Fibroblast of skin of scalp (primary cell): ENCODE results near the gene PCA3. TPM values are rescaled to one million over a fixed set of nuclear protein-coding genes. Genes with fewer than 3 reads are reported as not detected.
"Not testable (repeated sequence)": the region's sequence is repeated elsewhere in the genome, so short reads cannot be mapped to it uniquely, and the experiment has no call there.

ENCODE experiments used
- DNase-seq: peaks from one replicate; pipeline ENCODE4 v3.0.0-alpha.2; 2013
- polyA plus RNA-seq, 2 experiments: library from polyadenylated mRNA; unstranded; fragments of 120-200 nt; gene quantifications; one replicate each; pipeline ENCODE4 v1.2.1, GENCODE V29; 2013; ENCODE audit not compliant: insufficient read length in 2 of 2

The PCA3 gene
- polyA plus RNA-seq (2013, experiment 1 of 2; ENCODE audit: insufficient read length): 1.2 TPM
- polyA plus RNA-seq (2013, experiment 2 of 2; ENCODE audit: insufficient read length): 0.94 TPM

GRCh38 chr9:76764138-76764537 is at the start of gene PCA3:
Gene PCA3 (plus strand): TSS chr9:76764438.
- no peak for DNase-seq

- no peak for DNase-seq
These were observed 48.1 kb upstream of the PCA3 start for GRCh38 chr9:76716085-76716672.

- DNase-seq: no peak
These were observed 47.1 kb upstream of the PCA3 start for GRCh38 chr9:76717176-76717575.

DNA sequence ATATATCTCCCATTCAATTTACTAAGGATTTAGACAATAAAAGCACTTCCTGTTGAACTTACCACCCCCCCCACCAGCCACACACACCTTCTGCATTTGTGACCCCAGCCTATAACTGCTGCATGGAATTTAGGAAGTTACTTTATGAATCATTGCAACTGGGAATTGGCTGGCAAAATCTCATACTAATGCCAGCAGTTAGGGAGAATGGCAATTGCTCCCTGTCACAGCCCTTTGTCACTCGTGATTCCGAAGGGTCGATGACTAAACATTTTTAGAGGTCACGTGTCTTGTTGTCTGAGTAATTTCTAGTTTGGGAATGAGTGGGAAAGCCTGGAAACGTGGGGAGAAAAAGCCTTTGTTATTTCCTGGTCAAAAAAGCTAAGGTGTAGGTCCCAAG is 46.6 kb upstream of the PCA3 start:
- peak; percentile 29 for DNase-seq

DNA sequence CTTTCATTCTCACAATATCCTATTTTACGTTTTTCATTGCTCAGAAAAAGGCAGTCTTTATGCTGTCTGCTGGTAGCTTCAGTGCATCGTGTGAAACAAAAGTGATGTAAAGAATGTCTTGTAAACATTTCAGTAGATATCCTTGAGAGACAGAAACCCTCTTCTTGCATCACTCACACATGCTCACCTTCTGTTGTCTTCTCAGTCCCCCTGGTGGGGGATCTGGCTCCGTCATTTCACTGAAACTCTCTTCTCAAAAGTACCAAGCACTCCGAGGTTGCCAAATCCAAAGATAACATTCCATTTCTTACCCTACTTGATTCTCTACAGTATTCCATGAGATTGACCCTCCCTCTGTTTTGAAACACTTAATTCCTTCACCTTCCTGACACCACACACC is 46.1 kb upstream of the PCA3 start:
- no peak for DNase-seq

DNA sequence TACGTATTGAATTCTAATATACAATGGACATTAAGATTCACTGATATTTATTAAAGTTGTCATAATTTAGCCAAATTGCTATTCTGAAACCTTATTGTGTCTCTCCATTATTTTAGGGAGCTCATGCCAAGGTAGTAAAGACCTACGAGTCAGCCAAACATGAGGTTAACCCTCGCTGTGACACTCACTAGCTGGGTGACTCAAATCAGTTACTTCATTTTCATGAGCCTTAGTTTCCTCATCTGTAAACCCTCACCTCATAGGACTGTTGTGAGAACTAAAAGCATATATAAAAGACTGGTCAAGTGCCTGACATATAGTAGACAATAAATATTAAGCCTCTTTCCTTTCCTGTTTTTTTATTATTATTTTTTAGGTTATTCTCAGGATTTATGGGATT is 44.0 kb upstream of the PCA3 start:
- DNase-seq: no peak

DNA sequence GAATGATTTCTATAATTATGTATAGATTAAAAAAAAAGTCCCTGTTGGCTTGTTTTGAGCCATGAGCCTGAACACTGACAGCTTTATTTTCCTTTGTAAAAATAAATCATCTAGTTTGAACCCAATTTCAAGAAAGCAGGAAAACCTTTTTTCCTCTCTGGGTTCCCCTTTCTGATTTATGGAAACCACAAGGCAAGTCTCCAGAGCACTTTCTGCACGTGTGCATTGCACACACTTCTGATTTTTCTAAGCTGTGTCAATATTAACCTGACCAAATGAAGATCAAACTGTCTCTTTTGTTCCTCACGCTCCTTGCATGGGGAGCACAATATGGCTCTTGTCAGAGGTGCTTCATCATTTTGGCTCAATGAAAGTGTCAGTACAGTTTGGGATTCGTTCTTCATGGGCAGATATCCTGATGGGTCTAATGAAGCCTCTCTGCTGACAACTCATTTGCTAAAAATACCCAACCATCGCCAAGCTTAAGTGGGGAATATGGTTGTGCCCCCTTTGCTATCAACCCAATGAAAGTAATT is 39.2 kb upstream of the PCA3 start:
- no peak for DNase-seq

DNA sequence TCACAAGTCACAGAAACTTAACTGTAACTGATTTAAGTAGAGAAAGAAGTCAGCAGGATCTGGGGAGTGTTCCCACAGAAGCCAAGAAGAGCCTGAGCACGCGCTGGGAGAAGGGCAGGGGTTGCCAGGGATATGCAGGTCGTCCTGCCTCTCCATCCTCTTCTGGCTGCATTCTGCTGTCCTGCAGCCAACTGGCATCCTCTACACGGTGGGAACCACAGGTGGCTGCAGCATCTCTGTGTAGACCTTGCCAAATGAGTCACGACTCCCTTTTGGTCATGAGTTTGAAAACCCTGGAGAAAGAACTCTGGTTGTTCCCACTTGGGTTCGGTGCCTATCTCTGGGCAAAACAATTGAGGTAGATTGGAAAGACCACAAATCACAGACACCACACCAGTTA is 38.4 kb upstream of the PCA3 start:
- no peak for DNase-seq

DNA sequence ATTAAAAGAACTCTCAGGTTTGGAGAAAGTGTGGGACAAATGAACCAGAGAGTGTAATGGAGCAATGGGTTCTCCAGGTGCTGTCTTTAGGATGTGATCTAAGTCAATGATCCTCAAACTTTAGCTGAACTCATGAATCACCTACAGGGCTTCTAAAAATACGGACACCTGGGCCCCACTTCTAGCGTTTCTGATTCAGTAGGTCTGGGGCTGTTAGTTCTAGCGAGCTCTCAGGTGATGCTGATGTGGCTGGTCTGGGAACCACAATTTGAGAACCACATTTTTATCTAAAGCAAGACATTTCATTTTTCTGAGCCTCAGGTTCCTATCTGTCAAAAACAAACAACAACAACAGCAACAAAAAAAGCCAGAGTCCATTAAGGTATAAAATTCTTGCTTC is 35.1 kb upstream of the PCA3 start:
- no peak for DNase-seq

GRCh38 chr9:76729980-76730737 is 34.1 kb upstream of the PCA3 start:
- no peak for DNase-seq

- DNase-seq: peak; percentile 74
These were observed 33.4 kb upstream of the PCA3 start for GRCh38 chr9:76730801-76731200.

- peak; percentile 92 for DNase-seq
These were observed 31.8 kb upstream of the PCA3 start for GRCh38 chr9:76732341-76732958.

GRCh38 chr9:76733096-76733495 is 31.1 kb upstream of the PCA3 start:
- DNase-seq: peak; percentile 69

DNA sequence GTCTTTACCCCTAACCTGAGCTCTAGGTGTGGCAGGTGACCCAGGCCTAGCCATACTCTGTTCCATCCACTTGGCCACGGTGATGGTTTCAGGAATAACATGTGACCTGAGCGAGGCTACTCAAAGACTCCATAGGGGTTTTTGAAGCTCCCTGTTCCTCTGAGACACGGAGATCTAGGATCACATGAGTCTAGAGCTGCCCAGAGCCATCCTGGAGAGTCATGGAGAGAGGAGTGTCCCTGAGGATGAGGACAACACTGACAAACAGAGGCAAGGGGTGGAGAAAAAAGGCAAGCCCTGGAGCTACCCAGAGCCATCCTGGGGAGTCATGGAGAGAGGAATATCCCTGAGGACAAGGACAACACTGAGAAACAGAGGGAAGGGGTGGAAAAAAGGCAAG is 29.5 kb upstream of the PCA3 start:
- no peak for DNase-seq

- DNase-seq: no peak
These were observed 26.9 kb upstream of the PCA3 start for GRCh38 chr9:76737154-76737902.

GRCh38 chr9:76738402-76738801 is 25.8 kb upstream of the PCA3 start:
- no peak for DNase-seq

DNA sequence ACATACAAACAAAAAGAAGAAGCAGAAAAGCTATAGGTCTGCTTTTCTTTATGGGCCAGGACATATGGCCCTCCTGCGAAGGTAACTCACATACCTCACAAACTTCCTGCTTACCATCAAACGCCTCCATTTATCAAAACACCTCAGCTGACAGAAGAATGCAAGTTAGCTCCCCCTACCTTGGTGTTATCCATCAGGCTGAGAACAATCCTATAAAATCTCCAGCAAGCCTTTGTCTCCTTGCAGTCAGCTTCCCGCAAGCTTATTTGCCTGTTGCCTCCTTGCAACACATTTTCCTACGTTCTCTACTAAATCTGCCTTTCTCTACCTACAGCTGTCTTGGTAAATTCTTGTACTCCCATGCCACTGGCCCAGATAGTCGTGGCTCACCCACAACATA is 22.7 kb upstream of the PCA3 start:
- DNase-seq: no peak

GRCh38 chr9:76742890-76743289 is 21.3 kb upstream of the PCA3 start:
- DNase-seq: not testable (repeated sequence)

- no peak for DNase-seq
These were observed 20.3 kb upstream of the PCA3 start for GRCh38 chr9:76743931-76744330.

- no peak for DNase-seq
These were observed 19.9 kb upstream of the PCA3 start for GRCh38 chr9:76744336-76744735.

DNA sequence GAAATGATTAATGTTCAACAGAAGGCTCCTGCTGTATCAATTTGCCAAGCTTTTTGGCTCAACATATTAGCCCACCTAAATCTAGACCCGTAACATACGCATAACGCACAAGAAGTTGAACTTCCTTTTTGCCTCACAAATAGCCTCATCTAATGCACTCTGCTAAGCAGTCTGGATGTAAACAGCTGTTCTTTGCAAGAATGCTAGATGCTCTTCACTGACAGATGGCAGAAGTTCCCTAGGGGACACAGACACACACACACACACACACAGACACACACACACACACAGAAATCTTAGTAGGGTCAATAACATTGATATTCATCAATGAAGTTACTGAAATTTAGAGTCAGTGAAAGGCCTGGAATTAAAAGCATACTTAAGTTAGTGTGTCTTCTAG is 13.2 kb upstream of the PCA3 start:
- peak; percentile 3 for DNase-seq

DNA sequence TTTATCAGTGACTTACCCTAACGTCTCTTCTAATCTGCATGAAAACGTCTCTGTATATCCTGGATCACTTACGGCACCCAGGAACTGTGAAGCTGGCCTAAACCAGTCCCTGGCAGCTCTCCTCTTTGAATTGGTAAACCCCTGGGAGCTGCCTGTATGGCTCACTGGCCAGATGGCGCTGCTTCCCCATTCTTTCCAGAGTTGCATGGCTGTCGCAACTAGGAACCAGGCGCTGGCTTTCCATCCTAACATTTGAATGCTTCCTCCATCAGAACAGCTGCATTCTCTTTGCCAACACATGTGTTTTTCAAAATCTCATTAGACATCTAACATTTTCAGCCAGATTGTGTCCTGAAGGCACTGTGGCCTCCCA is 8.0 kb upstream of the PCA3 start:
- DNase-seq: peak; percentile 50
